ENCODE measurements around the gene TEAD2. TPM values are rescaled to one million over a fixed set of nuclear protein-coding genes. Genes with fewer than 3 reads are reported as not detected.

TEAD2 gene
- total RNA-seq, 1 experiment from 2014 or later, result 2.4 TPM

DNA sequence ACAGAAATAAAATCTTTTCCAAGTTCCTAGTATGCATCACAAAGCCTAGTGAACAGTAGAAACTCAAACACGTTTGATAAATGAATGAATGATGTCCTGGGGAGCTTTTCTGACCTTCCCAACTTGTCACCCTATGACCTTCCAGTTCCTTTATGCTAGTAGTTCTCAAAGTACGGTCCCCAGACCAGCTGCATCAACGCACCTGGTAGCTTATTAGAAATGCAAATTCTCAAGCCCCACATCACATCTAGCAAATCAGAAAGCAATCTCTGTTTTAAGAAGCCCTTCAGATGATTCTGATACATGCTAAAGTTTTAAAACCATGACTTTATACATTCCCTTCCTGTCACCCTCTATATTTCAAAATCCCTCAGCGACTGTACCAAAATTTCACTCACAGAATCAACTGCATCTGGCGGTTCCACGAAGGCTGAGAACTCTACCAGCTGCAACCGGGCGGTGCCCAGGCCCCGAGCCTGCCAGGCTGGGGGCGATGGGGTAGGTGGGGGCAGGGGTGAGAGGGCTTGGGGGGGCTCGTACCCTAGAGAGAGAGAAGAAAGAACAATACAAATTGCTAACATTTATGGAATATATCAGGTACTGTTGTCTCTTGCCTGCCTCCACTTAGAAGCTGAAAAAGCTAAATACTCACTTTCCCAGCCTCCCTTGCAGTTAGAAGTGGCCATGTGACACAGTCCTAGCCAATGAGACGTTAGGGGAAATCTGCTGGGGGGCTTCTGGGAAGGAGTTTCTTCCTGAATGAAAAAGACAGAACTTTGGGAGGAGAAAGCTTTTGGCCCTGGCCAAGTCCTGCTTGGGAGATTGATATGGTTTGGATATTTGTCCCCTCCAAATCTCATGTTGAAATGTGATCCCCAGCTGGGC lies 13.7 kb downstream of the TEAD2 start:
- Mint-ChIP-seq H3K27me3 (ENCODE audit: unreplicated experiment) (peaks cover 24% of the 10 kb centered on the region), H3K4me1 (ENCODE audit: low read depth, unreplicated experiment) (no peaks in the 10 kb centered on the region), H3K9me3 (ENCODE audit: low read depth, unreplicated experiment) (peaks cover 3% of the 10 kb centered on the region), H3K27ac (ENCODE audit: unreplicated experiment) (no peak overlapping the region), H3K4me3 (ENCODE audit: low read depth, unreplicated experiment) (no peak overlapping the region), H3K36me3 (ENCODE audit: insufficient read depth, unreplicated experiment) (no peaks in the 10 kb centered on the region)
- no peak for TF ChIP-seq CTCF (IDR thresholded peaks at IDR 0.05; ENCODE audit: unreplicated experiment)
- no TSS peak for BruUV-seq (replicated peaks)
- CTCF ChIA-PET, result interaction anchor here (1.1 to 1.4 kb wide), 2 partner anchors 14 to 47 kb away, joined by 3 read pairs; partner anchors contain the start of gene TEAD2
- intact Hi-C loops (cut with micrococcal nuclease; ENCODE audit: unreplicated experiment), result no loop called here
- no peak for DNase-seq

DNA sequence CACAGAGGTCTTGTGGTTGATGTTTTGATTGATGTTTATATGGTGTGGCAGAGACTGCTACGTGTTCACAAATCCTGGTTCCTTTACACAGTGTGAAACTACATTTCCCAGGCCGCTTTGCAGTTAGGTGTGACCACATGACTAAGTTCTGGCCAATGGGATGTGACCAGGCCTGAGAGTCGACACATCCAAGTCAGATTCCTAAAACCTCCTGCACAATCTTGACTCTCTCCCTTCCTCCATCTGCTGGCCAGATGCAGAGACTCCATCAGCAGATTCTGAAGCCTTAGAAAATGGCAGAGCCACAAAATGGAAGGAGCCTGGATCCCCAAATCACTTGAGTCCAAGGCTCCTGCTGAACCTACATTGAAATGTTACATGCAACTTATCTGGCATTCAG lies 14.4 kb downstream of the TEAD2 start:
- no TSS peak for BruUV-seq (replicated peaks)
- TF ChIP-seq CTCF (IDR thresholded peaks at IDR 0.05; ENCODE audit: unreplicated experiment), result no peak
- intact Hi-C loops (cut with micrococcal nuclease; ENCODE audit: unreplicated experiment), result no loop called here
- peaks cover 3% of the 10 kb centered on the region for H3K9me3 Mint-ChIP-seq (ENCODE audit: low read depth, unreplicated experiment)
- no peaks in the 10 kb centered on the region for H3K4me1 Mint-ChIP-seq (ENCODE audit: low read depth, unreplicated experiment)
- peak; percentile 39 for DNase-seq
- CTCF ChIA-PET, result interaction anchor here (1.1 to 1.4 kb wide), 2 partner anchors 15 to 46 kb away, joined by 3 read pairs; partner anchors contain the start of gene TEAD2
- no peak overlapping the region for H3K4me3 Mint-ChIP-seq (ENCODE audit: low read depth, unreplicated experiment)
- H3K27me3 Mint-ChIP-seq (ENCODE audit: unreplicated experiment), result peaks cover 20% of the 10 kb centered on the region
- H3K27ac Mint-ChIP-seq (ENCODE audit: unreplicated experiment), result no peak overlapping the region
- no peaks in the 10 kb centered on the region for H3K36me3 Mint-ChIP-seq (ENCODE audit: insufficient read depth, unreplicated experiment)

DNA sequence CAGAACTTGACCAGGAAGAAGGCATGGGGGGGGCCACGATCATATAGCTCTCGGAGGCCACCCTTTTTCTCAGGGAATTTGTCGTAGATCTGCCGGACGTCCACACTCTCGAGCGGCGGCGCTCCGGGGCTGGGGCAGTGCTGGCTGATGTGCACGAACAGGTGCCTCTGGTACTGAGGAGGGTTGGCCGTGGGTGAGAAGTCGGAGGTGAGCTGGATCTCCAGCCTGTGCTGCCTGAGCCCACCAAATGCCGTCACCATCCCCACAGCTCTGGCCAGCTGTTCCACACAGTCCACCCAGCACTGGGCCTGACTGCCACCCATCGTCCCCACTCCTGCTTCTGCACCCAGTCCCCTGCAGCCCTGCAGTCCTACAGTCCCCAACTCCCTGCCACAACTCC lies 15.0 kb downstream of the TEAD2 start:
- DNase-seq, result no peak
- Mint-ChIP-seq H3K27ac (ENCODE audit: unreplicated experiment) (no peak overlapping the region), H3K4me1 (ENCODE audit: low read depth, unreplicated experiment) (no peaks in the 10 kb centered on the region), H3K36me3 (ENCODE audit: insufficient read depth, unreplicated experiment) (no peaks in the 10 kb centered on the region), H3K27me3 (ENCODE audit: unreplicated experiment) (peaks cover 18% of the 10 kb centered on the region), H3K9me3 (ENCODE audit: low read depth, unreplicated experiment) (peaks cover 3% of the 10 kb centered on the region), H3K4me3 (ENCODE audit: low read depth, unreplicated experiment) (no peak overlapping the region)
- intact Hi-C loops (cut with micrococcal nuclease; ENCODE audit: unreplicated experiment), result no loop called here
- BruUV-seq (replicated peaks), result no TSS peak
- no peak for TF ChIP-seq CTCF (IDR thresholded peaks at IDR 0.05; ENCODE audit: unreplicated experiment)
- CTCF ChIA-PET, result interaction anchor here (1.1 kb wide), 1 partner anchor 46 kb away, joined by 3 read pairs; no protein-coding TSS in a partner anchor

DNA sequence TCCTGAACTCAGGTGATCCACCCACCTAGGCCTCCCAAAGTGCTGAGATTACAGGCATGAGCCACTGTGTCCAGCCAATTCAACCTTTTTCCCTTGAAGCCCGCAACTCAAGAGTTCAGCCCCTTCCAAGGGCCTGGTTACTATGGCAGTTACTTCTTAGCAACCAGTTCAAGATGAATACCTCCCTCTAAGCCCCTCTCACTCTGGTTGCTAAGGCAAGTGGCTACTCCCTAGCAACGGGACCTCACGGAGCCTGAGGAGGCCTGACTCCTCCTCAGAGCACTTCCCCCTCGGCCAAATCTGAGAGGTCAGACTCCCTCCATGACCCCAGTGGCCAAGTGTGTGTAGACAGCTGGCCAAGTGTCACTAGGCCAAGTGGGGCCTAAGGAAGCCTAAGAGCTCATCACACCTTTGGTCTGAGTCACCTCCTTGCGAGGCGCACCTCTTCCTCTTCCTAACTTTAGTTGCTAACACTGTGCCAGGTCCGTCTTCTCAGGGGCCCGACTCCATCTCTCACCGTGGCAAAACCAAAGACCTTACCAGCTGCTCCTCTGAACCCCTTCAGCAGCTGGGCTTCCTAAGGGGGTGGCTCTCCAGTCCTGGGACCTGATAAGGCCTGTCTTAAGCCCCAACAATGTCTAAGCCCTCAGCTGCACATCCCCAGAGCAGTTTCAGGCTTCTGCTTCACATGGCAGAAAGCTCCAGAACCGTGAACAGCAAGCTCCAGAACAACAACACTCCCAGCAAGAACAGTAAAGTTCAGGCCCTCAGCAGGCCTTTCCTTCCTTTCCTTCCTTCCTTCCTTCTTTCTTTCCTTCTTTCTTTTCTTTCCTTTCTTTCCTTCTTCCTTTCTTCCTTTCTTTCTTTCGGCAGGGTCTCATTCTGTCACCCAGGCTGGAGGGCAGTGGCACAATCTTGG lies 17.5 kb downstream of the TEAD2 start:
- no peak for TF ChIP-seq CTCF (IDR thresholded peaks at IDR 0.05; ENCODE audit: unreplicated experiment)
- DNase-seq, result no peak
- Mint-ChIP-seq H3K27ac (ENCODE audit: unreplicated experiment) (no peak overlapping the region), H3K4me3 (ENCODE audit: low read depth, unreplicated experiment) (no peak overlapping the region), H3K4me1 (ENCODE audit: low read depth, unreplicated experiment) (peaks cover 9% of the 10 kb centered on the region), H3K9me3 (ENCODE audit: low read depth, unreplicated experiment) (peaks cover 3% of the 10 kb centered on the region), H3K36me3 (ENCODE audit: insufficient read depth, unreplicated experiment) (no peaks in the 10 kb centered on the region), H3K27me3 (ENCODE audit: unreplicated experiment) (peaks cover 13% of the 10 kb centered on the region)
- BruUV-seq (replicated peaks), result no TSS peak
- intact Hi-C loops (cut with micrococcal nuclease; ENCODE audit: unreplicated experiment), result no loop called here
- CTCF ChIA-PET, result interaction anchor here (0.6 kb wide), 1 partner anchor 18 kb away, joined by 5 read pairs; the partner anchor contains the start of gene TEAD2
